ENCODE measurements around the gene WNT4.

DNA sequence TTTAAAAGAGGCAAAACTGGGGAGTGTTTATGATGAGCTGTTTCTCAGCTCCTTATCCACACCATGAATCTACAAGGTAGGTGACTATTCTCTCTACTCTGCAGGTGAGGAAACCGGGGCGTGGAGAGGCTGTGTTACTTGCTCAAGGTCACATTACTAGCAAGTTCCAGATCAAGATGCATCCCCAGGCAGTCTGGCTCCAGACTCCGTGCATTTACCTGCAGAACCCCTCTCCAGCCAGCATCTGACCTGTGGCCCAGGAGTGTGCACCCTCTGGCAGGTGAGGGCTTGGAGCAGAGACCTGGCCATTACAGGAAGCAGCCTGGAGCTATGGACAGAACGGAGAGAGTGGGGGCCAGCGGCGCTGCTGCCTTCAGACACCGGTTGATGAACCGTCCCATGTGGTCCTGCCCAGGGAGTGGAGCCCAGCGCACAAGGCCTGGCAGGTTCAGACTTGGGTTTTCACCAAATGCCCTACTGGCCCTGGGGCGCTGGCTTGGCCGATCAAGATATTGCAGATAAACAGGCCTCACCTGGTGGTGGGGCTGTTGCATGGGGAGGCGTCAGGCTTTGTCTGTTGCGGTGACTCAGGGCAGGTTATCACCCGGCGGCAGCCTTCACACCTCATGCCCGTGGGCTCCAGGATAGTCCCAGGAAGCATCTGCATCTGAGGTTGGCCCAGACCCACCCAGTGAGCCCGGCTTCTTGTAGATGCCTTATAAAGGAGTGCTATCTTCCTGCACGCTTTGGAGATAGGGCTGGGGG is 29.2 kb upstream of the WNT4 start:
- TF ChIP-seq CTCF (IDR thresholded peaks at IDR 0.05) (no peak), POLR2A (IDR thresholded peaks at IDR 0.05) (no peak)

All from heart left ventricle (tissue), 13 donors.